Aorta (tissue), 5 donors: ENCODE data around the gene GALNT12. TPM values are rescaled to one million over a fixed set of nuclear protein-coding genes. Genes with fewer than 3 reads are reported as not detected.

ENCODE experiments used
- ATAC-seq: fragments of 200-7000 bp; cut with Tn5 transposase; one replicate; pipeline ENCODE4 v1.9.1; 2022; ENCODE audit warnings: moderate library complexity; ENCODE audit not compliant: low FRiP score
- DNase-seq, 2 donors: peaks; one replicate each; pipeline ENCODE4 v3.0.0-alpha.2; 2020
- H3K27ac ChIP-seq, 2 donors: one replicate each; pipeline ENCODE4 v1.5.1; 2013; ENCODE audit warnings: low read length in 2 of 2, mild to moderate bottlenecking in 2 of 2, moderate library complexity in 2 of 2, control low read depth in 1 of 2, inconsistent platforms in 1 of 2, low read depth in 1 of 2
- H3K27me3 ChIP-seq, 2 donors: one replicate each; pipeline ENCODE4 v1.6.1; 2013; ENCODE audit warnings: control low read depth in 1 of 2, low read length in 1 of 2, mild to moderate bottlenecking in 1 of 2, moderate library complexity in 1 of 2; ENCODE audit not compliant: insufficient read depth in 2 of 2, control insufficient read depth in 1 of 2
- H3K36me3 ChIP-seq, 2 donors: one replicate each; pipeline ENCODE4 v1.6.1; 2013; ENCODE audit warnings: control low read depth in 1 of 2, low read length in 1 of 2, mild to moderate bottlenecking in 1 of 2; ENCODE audit not compliant: insufficient read depth in 2 of 2, control insufficient read depth in 1 of 2
- H3K4me1 ChIP-seq, 2 donors: one replicate each; pipeline ENCODE4 v1.6.1; 2013; ENCODE audit warnings: low read length in 2 of 2, control low read depth in 1 of 2, mild to moderate bottlenecking in 1 of 2, moderate library complexity in 1 of 2; ENCODE audit not compliant: insufficient read depth in 2 of 2, control insufficient read depth in 1 of 2
- H3K4me3 ChIP-seq, 2 donors: one replicate each; pipeline ENCODE4 v1.5.1; 2013; ENCODE audit warnings: low read length in 2 of 2, control low read depth in 1 of 2, mild to moderate bottlenecking in 1 of 2
- H3K9me3 ChIP-seq: one replicate; pipeline ENCODE4 v1.6.1; 2013; ENCODE audit warnings: mild to moderate bottlenecking, low read length; ENCODE audit not compliant: control insufficient read depth
- WGBS, 2 donors: extraction: QIAGEN DNeasy Blood & Tissue Kit; methylation state at CpG; one replicate each; pipeline ENCODE4 v1.1.7; 2013; 5-methylcytosine and 5-hydroxymethylcytosine counted together
- intact Hi-C, 2 donors: fragments of 100-400 bp; cut with DNase I; formaldehyde crosslinking; loops; one replicate each; pipeline versions ENCODE4 v1.14.2 to v1.15.0; 2022
- polyA plus RNA-seq, 2 donors: library from polyadenylated mRNA; stranded (reverse); fragments of 200-250 nt; gene quantifications; one replicate each; pipeline ENCODE4 v1.2.3, GENCODE V29; 2013
- total RNA-seq, 2 donors: library from RNA; stranded (reverse); fragmentation: NEBNext Ultra II Directional; extraction: Animal tissue kit (Norgen Biotek cat#: 25700); gene quantifications; one replicate each; pipeline ENCODE4 v1.2.1, GENCODE V29; 2021
- donor health status: healthy with polysubstance abuse.
- donor health status: Bipolar disorder and iron deficiency.
- donor health status: DM: no; HTN: no; CAD: no.
- donor health status: DM: no; HTN: no; CAD: no.
- donor health status: DM: yes; HTN: yes; CAD: no.

GALNT12 gene
- total and polyA plus RNA-seq, 4 donors, result 2.9 to 12.6 (median 4.1) TPM

GRCh38 chr9:98806394-98807035 is 955 bp upstream of the GALNT12 start:
- H3K27me3 ChIP-seq, result no peaks in the 10 kb centered on the region
- intact Hi-C loops, result no loop called here
- peak overlapping the region in 1 of 2 donors; percentile 44 for H3K27ac ChIP-seq
- 53 to 61% methylated on average over 8 of the region's 8 CpGs for WGBS, 2 donors
- H3K9me3 ChIP-seq, result no peaks in the 10 kb centered on the region
- H3K36me3 ChIP-seq, result no peaks in the 10 kb centered on the region
- no peaks in the 10 kb centered on the region for H3K4me1 ChIP-seq
- no peak overlapping the region for H3K4me3 ChIP-seq
- no peak for ATAC-seq
- DNase-seq, result peak in 1 of 2 donors; percentile 56

- H3K9me3 ChIP-seq, result no peaks in the 10 kb centered on the region
- WGBS, 2 donors, result 0 to 1% methylated on average over 15 to 46 of the region's 46 CpGs
- no peaks in the 10 kb centered on the region for H3K4me1 ChIP-seq
- no peak for ATAC-seq
- H3K4me3 ChIP-seq, result peak overlapping the region; percentile 66 to 93
- no peak for DNase-seq
- H3K27me3 ChIP-seq, result no peaks in the 10 kb centered on the region
- no peaks in the 10 kb centered on the region for H3K36me3 ChIP-seq
- intact Hi-C loops, result no loop called here
- no peak overlapping the region for H3K27ac ChIP-seq
Measured at GRCh38 chr9:98807814-98808195, 335 bp downstream of the GALNT12 start.

GRCh38 chr9:98808411-98808815 is 943 bp downstream of the GALNT12 start:
- 40 to 42% methylated on average over 17 of the region's 17 CpGs for WGBS, 2 donors
- Histone ChIP-seq H3K4me1 (no peaks in the 10 kb centered on the region), H3K9me3 (no peaks in the 10 kb centered on the region), H3K27me3 (no peaks in the 10 kb centered on the region), H3K27ac (no peak overlapping the region), H3K36me3 (no peaks in the 10 kb centered on the region), H3K4me3 (peak overlapping the region in 1 of 2 donors; percentile 66)
- intact Hi-C loops, result no loop called here
- DNase-seq (no peak), ATAC-seq (no peak)

GRCh38 chr9:98808875-98809274 is 1.4 kb downstream of the GALNT12 start:
- ATAC-seq (no peak), DNase-seq (no peak)
- H3K4me1 ChIP-seq, result no peaks in the 10 kb centered on the region
- intact Hi-C loops, result no loop called here
- 94 to 100% methylated on average over 2 of the region's 2 CpGs for WGBS, 2 donors
- H3K9me3 ChIP-seq, result no peaks in the 10 kb centered on the region
- no peaks in the 10 kb centered on the region for H3K27me3 ChIP-seq
- no peaks in the 10 kb centered on the region for H3K36me3 ChIP-seq
- H3K4me3 ChIP-seq, result no peak overlapping the region
- no peak overlapping the region for H3K27ac ChIP-seq

- Histone ChIP-seq H3K27me3 (no peaks in the 10 kb centered on the region), H3K9me3 (no peaks in the 10 kb centered on the region), H3K4me3 (no peak overlapping the region), H3K4me1 (no peaks in the 10 kb centered on the region), H3K27ac (no peak overlapping the region), H3K36me3 (no peaks in the 10 kb centered on the region)
- intact Hi-C loops, result no loop called here
- no peak for ATAC-seq
- 76 to 83% methylated on average over 9 of the region's 9 CpGs for WGBS, 2 donors
- no peak for DNase-seq
Measured at GRCh38 chr9:98809311-98810101, 2.0 kb downstream of the GALNT12 start.

GRCh38 chr9:98810102-98810842 is 2.8 kb downstream of the GALNT12 start:
- no peak overlapping the region for H3K4me3 ChIP-seq
- H3K27ac ChIP-seq, result no peak overlapping the region
- WGBS, 2 donors, result 88 to 91% methylated on average over 3 of the region's 3 CpGs
- no peaks in the 10 kb centered on the region for H3K4me1 ChIP-seq
- intact Hi-C loops, result no loop called here
- DNase-seq, result no peak
- ATAC-seq, result no peak
- H3K27me3 ChIP-seq, result no peaks in the 10 kb centered on the region
- no peaks in the 10 kb centered on the region for H3K9me3 ChIP-seq
- no peaks in the 10 kb centered on the region for H3K36me3 ChIP-seq

- DNase-seq (no peak), ATAC-seq (peak; percentile 61)
- WGBS, 2 donors, result 78 to 81% methylated on average over 2 of the region's 2 CpGs
- Histone ChIP-seq H3K9me3 (no peaks in the 10 kb centered on the region), H3K27me3 (no peaks in the 10 kb centered on the region), H3K36me3 (no peaks in the 10 kb centered on the region), H3K4me3 (no peak overlapping the region), H3K27ac (no peak overlapping the region), H3K4me1 (no peaks in the 10 kb centered on the region)
- intact Hi-C loops, result no loop called here
Measured at GRCh38 chr9:98811051-98811650, 3.7 kb downstream of the GALNT12 start.

- Histone ChIP-seq H3K36me3 (no peaks in the 10 kb centered on the region), H3K4me1 (no peaks in the 10 kb centered on the region), H3K4me3 (no peak overlapping the region), H3K27ac (no peak overlapping the region), H3K9me3 (no peaks in the 10 kb centered on the region), H3K27me3 (no peaks in the 10 kb centered on the region)
- no peak for ATAC-seq
- DNase-seq, result no peak
- intact Hi-C loops, result no loop called here
- WGBS, 2 donors, result 85 to 88% methylated on average over 6 of the region's 6 CpGs
Measured at GRCh38 chr9:98815391-98815951, 8.0 kb downstream of the GALNT12 start.
